Bronchial epithelial cell (primary cell): ENCODE data around the gene RNF138. TPM values are rescaled to one million over a fixed set of nuclear protein-coding genes. Genes with fewer than 3 reads are reported as not detected.
"Not testable (repeated sequence)": the region's sequence is repeated elsewhere in the genome, so short reads cannot be mapped to it uniquely, and the experiment has no call there.

Source experiments
- DNase-seq: peaks from one replicate; pipeline ENCODE4 v3.0.0-alpha.2; 2010; ENCODE audit warnings: low read depth
- FAIRE-seq: peaks from 2 replicates; lab custom pipeline; 2011; peaks lifted over from hg19 to GRCh38; lab: Jason Lieb, UNC
- H3K27me3 ChIP-seq: 2 replicates; pipeline ENCODE4 v1.5.1; 2011; ENCODE audit warnings: low read length; ENCODE audit not compliant: control insufficient read depth, insufficient read depth
- H3K36me3 ChIP-seq: 2 replicates; pipeline ENCODE4 v1.5.1; 2011; ENCODE audit warnings: low read length; ENCODE audit not compliant: control insufficient read depth, insufficient read depth
- H3K4me3 ChIP-seq: 2 replicates; pipeline ENCODE4 v1.5.1; 2011; ENCODE audit warnings: mild to moderate bottlenecking, low read depth, low read length, control low read depth
- total RNA-seq: library from RNA; depleted of rRNA; stranded (reverse); fragments of >200 nt; gene quantifications from 2 replicates; pipeline ENCODE4 v1.2.1, GENCODE V29; 2014
- TF ChIP-seq, protein P1 (sequence below): IDR thresholded peaks from 2 replicates; pipeline ENCODE4 v1.5.1; 2011; ENCODE audit warnings: mild to moderate bottlenecking, moderate library complexity, low read length, control low read depth, inconsistent platforms; ENCODE audit not compliant: insufficient read depth, severe bottlenecking

RNF138 gene
- total RNA-seq, 1 donor from 2014 or later = 18.2 TPM

DNA sequence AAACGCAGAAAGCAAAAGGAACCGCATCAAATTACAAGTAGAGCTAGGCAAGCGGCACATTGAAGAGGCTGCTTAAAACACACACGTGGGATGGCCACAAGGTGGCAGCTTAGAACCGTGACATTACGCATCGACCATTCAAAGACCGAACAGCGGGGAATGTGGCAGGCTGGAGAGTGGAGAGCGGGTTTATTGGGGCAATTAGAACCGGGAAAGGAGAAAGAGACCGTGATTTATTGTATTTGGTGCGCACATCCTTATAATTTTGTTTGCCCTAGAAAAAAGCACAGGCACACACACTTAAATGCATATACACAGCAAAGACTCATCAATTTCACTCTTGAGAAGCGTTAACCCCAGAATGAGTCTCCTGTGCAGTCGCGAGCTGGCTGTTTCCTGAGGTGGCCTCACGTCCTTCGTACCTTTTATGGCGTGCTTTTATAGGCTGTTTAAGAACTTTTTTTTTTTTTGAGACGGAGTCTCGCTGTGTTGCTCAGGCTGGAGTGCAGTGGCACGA, 66.5 kb downstream of the RNF138 start:
- Histone ChIP-seq H3K4me3 (no peak overlapping the region), H3K27me3 (no peaks in the 10 kb centered on the region), H3K36me3 (no peaks in the 10 kb centered on the region)
- DNase-seq (peak; percentile 75), FAIRE-seq (peak; percentile 83)
- TF ChIP-seq, protein P1, sequence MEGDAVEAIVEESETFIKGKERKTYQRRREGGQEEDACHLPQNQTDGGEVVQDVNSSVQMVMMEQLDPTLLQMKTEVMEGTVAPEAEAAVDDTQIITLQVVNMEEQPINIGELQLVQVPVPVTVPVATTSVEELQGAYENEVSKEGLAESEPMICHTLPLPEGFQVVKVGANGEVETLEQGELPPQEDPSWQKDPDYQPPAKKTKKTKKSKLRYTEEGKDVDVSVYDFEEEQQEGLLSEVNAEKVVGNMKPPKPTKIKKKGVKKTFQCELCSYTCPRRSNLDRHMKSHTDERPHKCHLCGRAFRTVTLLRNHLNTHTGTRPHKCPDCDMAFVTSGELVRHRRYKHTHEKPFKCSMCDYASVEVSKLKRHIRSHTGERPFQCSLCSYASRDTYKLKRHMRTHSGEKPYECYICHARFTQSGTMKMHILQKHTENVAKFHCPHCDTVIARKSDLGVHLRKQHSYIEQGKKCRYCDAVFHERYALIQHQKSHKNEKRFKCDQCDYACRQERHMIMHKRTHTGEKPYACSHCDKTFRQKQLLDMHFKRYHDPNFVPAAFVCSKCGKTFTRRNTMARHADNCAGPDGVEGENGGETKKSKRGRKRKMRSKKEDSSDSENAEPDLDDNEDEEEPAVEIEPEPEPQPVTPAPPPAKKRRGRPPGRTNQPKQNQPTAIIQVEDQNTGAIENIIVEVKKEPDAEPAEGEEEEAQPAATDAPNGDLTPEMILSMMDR = peak; percentile 87

DNA sequence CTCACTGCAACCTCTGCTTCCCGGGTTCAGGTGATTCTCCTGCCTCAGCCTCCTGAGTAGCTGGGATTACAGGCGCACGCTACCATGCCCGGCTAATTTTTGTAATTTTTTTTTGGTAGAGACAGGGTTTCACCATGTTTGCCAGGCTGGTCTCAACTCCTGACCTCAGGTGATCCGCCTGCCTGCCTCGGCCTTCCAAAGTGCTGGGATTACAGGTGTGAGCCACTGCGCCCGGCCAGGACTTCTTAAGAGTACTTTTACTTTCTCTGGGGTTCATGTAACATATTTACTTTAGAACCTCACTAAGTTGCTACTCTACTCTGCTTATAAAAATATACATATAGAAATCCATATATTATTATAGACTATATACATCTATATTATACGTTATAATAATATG, 67.0 kb downstream of the RNF138 start:
- not testable (repeated sequence) for FAIRE-seq, DNase-seq, H3K27me3 ChIP-seq, H3K4me3 ChIP-seq, H3K36me3 ChIP-seq

DNA sequence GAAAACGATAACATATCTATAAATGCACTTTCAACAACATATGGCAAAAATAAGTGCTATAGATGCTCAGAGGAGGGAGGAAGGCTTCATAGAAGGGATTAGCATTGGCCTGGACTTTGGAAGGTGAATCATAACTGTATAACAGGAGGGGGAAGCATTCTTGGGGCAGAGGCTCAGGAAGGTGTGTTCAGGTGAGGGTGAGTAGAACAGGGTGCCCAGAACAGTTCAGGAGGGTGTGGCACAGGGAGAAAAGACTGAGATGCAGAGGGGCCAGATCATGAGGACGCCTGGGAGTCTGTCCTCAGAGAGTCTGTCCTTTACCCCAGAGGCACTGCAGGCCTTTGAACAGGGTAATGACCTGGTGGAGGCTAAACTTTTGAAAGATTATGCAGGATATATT, 68.9 kb downstream of the RNF138 start:
- TF ChIP-seq, protein P1 = no peak
- FAIRE-seq = no peak
- peak; percentile 46 for DNase-seq
- Histone ChIP-seq H3K27me3 (no peaks in the 10 kb centered on the region), H3K4me3 (no peak overlapping the region), H3K36me3 (no peaks in the 10 kb centered on the region)

DNA sequence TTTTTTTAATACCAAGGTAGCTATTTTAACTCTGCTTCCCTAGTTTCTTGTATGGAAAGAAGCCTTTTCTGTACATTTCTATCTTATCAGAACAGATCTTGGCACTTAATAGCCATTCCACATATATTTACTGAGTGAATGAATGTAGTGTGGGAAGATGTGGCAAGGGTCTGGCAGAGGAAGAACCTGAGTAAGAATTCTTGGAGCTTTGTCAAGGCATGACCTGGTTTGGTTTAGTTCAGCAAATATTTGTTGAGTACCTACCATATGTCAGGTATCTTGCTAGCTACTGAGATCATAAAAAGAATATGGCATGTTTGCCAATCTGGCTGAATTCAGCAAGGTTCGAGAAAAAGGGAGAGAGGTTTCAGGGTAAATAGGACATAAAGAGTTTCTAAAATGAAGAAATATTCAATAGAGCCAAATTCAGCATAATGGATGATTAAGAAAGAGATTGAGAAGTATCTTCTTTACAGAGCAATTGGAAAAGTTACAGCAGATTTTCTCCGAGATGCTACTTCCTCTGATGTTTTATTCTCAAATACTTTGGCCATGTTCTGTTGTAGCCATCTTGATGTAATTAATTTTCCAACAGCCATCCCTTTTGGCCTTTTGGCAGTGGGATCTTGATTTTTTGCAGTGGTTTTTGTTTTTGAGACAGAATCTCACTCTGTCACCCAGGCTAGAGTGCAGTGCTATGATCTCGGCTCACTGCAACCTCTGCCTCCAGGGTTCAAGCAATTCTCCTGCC, 76.5 kb downstream of the RNF138 start:
- no peaks in the 10 kb centered on the region for H3K27me3 ChIP-seq
- no peaks in the 10 kb centered on the region for H3K36me3 ChIP-seq
- FAIRE-seq (no peak), DNase-seq (peak; percentile 76)
- TF ChIP-seq, protein P1 = no peak
- H3K4me3 ChIP-seq = no peak overlapping the region

DNA sequence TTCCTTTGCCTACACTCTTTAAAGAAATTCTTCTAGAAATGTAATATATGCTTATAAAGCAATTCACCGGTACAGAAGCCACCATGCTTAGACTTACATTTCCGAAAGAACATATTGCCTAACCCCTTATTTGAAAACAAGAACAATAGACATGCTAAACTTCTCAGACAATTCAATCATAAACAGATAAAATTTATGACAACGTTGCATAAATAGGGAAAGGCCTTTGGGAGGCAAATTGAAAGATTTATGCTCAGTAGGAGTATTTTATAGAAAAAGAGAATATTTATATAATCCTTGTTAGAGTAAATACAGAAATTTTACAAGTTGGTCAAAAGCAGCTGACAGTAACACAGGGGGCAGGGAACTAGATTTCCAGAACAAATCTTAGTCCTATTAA, 82.0 kb downstream of the RNF138 start:
- TF ChIP-seq, protein P1 = no peak

DNA sequence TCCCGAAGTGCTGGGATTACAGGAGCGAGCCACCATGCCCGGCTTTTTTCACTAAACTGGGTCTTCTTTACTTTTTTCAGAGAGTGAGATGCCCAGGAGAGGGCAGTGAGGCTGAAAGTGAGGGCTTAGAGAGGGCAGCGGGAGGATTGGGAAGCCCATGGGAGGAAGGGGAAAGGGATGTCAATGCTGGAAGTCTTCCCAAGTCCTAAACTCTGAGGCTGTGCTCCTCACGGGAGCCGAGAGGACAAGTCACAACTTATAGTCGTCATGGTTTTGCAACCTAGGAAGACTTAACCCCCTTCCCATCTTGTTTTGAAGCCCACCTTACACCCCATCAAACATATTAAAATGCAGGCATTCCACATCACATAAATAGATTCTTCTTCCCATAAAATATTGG, 83.0 kb downstream of the RNF138 start:
- Histone ChIP-seq H3K27me3 (no peaks in the 10 kb centered on the region), H3K36me3 (no peaks in the 10 kb centered on the region), H3K4me3 (no peak overlapping the region)
- TF ChIP-seq, protein P1 = no peak
- FAIRE-seq (no peak), DNase-seq (no peak)

More for the DNA sequence above, 82.0 kb downstream of the RNF138 start:
- no peak overlapping the region for H3K4me3 ChIP-seq
- FAIRE-seq = no peak
- no peaks in the 10 kb centered on the region for H3K36me3 ChIP-seq
- H3K27me3 ChIP-seq = no peaks in the 10 kb centered on the region
- DNase-seq = no peak
